Loucy (cell line): ENCODE results near the gene NDUFV1.

ENCODE experiments used
- EZH2phosphoT487 ChIP-seq: fragments of 200-600 bp; IDR thresholded peaks from 2 replicates; pipeline ENCODE4 v1.6.1; 2018; ENCODE audit warnings: antibody characterized with exemption, mild to moderate bottlenecking, moderate library complexity, borderline replicate concordance
- TF ChIP-seq, protein P1 (sequence below): fragments of 200-600 bp; sonication (generic); conservative IDR thresholded peaks from 2 replicates; pipeline ENCODE4 v1.5.1; 2014; ENCODE audit warnings: mild to moderate bottlenecking, antibody characterized with exemption, low read length

DNA sequence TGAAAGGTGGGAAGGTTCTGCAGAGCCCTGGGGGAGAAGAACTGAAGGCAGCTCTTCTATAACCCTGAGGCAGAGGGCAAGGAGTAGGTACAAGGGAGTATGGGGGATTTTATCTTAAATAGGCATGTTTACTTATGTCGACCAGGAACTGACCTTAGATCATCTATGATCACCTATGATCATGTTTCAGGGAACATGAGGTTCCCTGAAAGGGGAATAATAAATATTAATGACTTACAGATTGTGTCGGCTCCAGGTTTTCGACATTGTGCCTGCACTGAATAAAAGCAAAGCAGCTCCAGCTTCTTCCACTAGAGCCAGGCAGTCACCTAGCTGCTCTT is 13.2 kb upstream of the NDUFV1 start:
- TF ChIP-seq, protein P1, sequence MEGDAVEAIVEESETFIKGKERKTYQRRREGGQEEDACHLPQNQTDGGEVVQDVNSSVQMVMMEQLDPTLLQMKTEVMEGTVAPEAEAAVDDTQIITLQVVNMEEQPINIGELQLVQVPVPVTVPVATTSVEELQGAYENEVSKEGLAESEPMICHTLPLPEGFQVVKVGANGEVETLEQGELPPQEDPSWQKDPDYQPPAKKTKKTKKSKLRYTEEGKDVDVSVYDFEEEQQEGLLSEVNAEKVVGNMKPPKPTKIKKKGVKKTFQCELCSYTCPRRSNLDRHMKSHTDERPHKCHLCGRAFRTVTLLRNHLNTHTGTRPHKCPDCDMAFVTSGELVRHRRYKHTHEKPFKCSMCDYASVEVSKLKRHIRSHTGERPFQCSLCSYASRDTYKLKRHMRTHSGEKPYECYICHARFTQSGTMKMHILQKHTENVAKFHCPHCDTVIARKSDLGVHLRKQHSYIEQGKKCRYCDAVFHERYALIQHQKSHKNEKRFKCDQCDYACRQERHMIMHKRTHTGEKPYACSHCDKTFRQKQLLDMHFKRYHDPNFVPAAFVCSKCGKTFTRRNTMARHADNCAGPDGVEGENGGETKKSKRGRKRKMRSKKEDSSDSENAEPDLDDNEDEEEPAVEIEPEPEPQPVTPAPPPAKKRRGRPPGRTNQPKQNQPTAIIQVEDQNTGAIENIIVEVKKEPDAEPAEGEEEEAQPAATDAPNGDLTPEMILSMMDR, result no peak
- TF ChIP-seq EZH2phosphoT487, result no peak
